Uterus (tissue), 2 donors: ENCODE results near the gene RPP30.

Experiments
- POLR2A ChIP-seq, 2 donors: fragments of 450-650 bp; IDR thresholded peaks; one replicate each; pipeline ENCODE4 v1.6.1; 2016; ENCODE audit warnings: antibody characterized with exemption in 2 of 2, mild to moderate bottlenecking in 1 of 2, moderate library complexity in 1 of 2
- TF ChIP-seq, protein P1 (sequence below), 4 experiments: fragments of 200-600 bp in 2 of 4; fragments of 450-650 bp in 2 of 4; sonication (generic) in 2 of 4; IDR thresholded peaks; one replicate each; pipeline ENCODE4 v1.5.1; 2016 to 2019; ENCODE audit warnings: antibody characterized with exemption in 4 of 4, mild to moderate bottlenecking in 2 of 4, moderate library complexity in 1 of 4

DNA sequence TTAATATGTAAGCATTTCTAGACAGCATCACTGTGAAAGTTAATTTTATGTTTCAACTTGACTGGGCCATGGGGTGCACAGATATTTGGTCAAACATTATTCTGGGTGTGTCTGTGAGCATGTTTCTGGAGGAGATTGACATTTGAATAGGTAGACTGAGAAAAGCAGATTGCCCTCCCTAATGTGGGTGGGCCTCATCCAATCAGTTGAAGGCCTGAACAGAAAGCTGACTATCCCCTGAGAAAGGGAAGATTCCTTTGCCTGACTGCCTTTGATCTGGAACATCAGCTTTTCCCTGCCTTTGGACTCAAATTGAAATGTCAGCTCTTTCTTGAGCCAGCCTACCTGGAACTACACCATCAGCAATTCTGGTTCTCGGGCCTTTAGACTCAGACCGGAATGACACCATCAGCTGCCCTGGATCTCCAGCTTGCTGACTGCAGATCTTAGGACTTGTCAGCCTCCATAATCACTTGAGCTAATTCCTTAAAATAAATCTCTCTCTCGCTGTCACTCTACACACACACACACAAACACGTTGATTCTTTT, 5.7 kb upstream of the RPP30 start:
- TF ChIP-seq, protein P1, sequence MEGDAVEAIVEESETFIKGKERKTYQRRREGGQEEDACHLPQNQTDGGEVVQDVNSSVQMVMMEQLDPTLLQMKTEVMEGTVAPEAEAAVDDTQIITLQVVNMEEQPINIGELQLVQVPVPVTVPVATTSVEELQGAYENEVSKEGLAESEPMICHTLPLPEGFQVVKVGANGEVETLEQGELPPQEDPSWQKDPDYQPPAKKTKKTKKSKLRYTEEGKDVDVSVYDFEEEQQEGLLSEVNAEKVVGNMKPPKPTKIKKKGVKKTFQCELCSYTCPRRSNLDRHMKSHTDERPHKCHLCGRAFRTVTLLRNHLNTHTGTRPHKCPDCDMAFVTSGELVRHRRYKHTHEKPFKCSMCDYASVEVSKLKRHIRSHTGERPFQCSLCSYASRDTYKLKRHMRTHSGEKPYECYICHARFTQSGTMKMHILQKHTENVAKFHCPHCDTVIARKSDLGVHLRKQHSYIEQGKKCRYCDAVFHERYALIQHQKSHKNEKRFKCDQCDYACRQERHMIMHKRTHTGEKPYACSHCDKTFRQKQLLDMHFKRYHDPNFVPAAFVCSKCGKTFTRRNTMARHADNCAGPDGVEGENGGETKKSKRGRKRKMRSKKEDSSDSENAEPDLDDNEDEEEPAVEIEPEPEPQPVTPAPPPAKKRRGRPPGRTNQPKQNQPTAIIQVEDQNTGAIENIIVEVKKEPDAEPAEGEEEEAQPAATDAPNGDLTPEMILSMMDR (IDR thresholded peaks at IDR 0.05), result no peak
- no peak for TF ChIP-seq POLR2A (IDR thresholded peaks at IDR 0.05)
